Stomach (tissue), 4 donors: ENCODE results near the gene PRRT4.

Source experiments
- CTCF ChIP-seq, 7 experiments: fragments of 450-650 bp in 4 of 7; fragments of 200-600 bp in 3 of 7; sonication (generic) in 3 of 7; IDR thresholded peaks; one replicate each; pipeline ENCODE4 v1.5.1; 2016 to 2019; ENCODE audit warnings: antibody characterized with exemption in 7 of 7, control low read depth in 2 of 7, mild to moderate bottlenecking in 1 of 7
- POLR2A ChIP-seq, 4 donors: fragments of 450-650 bp; IDR thresholded peaks; one replicate each; pipeline ENCODE4 v1.6.1; 2016; ENCODE audit warnings: antibody characterized with exemption in 4 of 4, control low read depth in 2 of 4, mild to moderate bottlenecking in 1 of 4, moderate library complexity in 1 of 4

- TF ChIP-seq CTCF (IDR thresholded peaks at IDR 0.05) = no peak
- no peak for TF ChIP-seq POLR2A (IDR thresholded peaks at IDR 0.05)
Measured at GRCh38 chr7:128388145-128388485, 26.6 kb upstream of the PRRT4 start.
